HG03558 (cell line): ENCODE results near the gene COL5A1.

Source experiments
- ATAC-seq: cut with Tn5 transposase; IDR thresholded peaks from one replicate; pipeline ENCODE4 v1.9.1; 2021; ENCODE audit warnings: moderate number of reproducible peaks; ENCODE audit not compliant: unreplicated experiment; ENCODE audit errors: extremely low read depth

COL5A1 gene

GRCh38 chr9:134722120-134722701 lies 80.6 kb downstream of the COL5A1 start:
- no peak for ATAC-seq

- ATAC-seq, result no peak
Observed at GRCh38 chr9:134723037-134723436, 81.4 kb downstream of the COL5A1 start.

GRCh38 chr9:134723491-134724190 lies 82.0 kb downstream of the COL5A1 start:
- no peak for ATAC-seq

- no peak for ATAC-seq
Observed at GRCh38 chr9:134724202-134724911, 82.8 kb downstream of the COL5A1 start.

GRCh38 chr9:134724912-134725604 lies 83.5 kb downstream of the COL5A1 start:
- no peak for ATAC-seq

GRCh38 chr9:134725605-134725940 lies 84.0 kb downstream of the COL5A1 start:
- ATAC-seq, result no peak

- ATAC-seq, result no peak
Observed at GRCh38 chr9:134726026-134726721, 84.6 kb downstream of the COL5A1 start.

GRCh38 chr9:134726722-134727034 lies 85.1 kb downstream of the COL5A1 start:
- no peak for ATAC-seq

GRCh38 chr9:134728021-134728795 lies 86.6 kb downstream of the COL5A1 start:
- ATAC-seq, result no peak

- no peak for ATAC-seq
Observed at GRCh38 chr9:134728801-134729495, 87.3 kb downstream of the COL5A1 start.

- no peak for ATAC-seq
Observed at GRCh38 chr9:134730011-134730760, 88.6 kb downstream of the COL5A1 start.

- ATAC-seq, result no peak
Observed at GRCh38 chr9:134730761-134731496, 89.3 kb downstream of the COL5A1 start.

GRCh38 chr9:134731497-134732391 lies 90.1 kb downstream of the COL5A1 start:
- ATAC-seq, result no peak

GRCh38 chr9:134732392-134733110 lies 90.9 kb downstream of the COL5A1 start:
- ATAC-seq, result no peak

- ATAC-seq, result no peak
Observed at GRCh38 chr9:134733480-134734232, 92.1 kb downstream of the COL5A1 start.

GRCh38 chr9:134734270-134734669 lies 92.7 kb downstream of the COL5A1 start:
- ATAC-seq, result no peak
